Left ventricle myocardium inferior (tissue), 1 donor: ENCODE results near the gene CACNB2. TPM values are rescaled to one million over a fixed set of nuclear protein-coding genes. Genes with fewer than 3 reads are reported as not detected.

Experiments used
- DNase-seq: peaks from one replicate; pipeline ENCODE4 v3.0.0-alpha.2; 2020
- H3K27ac ChIP-seq: fragments of 200-600 bp; replicated peaks from 2 replicates; pipeline ENCODE4 v1.8.0; 2021
- H3K27me3 ChIP-seq: fragments of 200-600 bp; 2 replicates; pipeline ENCODE4 v1.8.0; 2021; ENCODE audit warnings: low read depth
- H3K36me3 ChIP-seq: fragments of 200-600 bp; 2 replicates; pipeline ENCODE4 v1.8.0; 2021
- H3K4me1 ChIP-seq: fragments of 200-600 bp; 2 replicates; pipeline ENCODE4 v1.8.0; 2021
- H3K4me3 ChIP-seq: fragments of 200-600 bp; 2 replicates; pipeline ENCODE4 v1.8.0; 2021; ENCODE audit warnings: mild to moderate bottlenecking, moderate library complexity
- H3K9me3 ChIP-seq: fragments of 200-600 bp; replicated peaks from 2 replicates; pipeline ENCODE4 v1.8.0; 2021
- intact Hi-C: fragments of 100-400 bp; cut with micrococcal nuclease; formaldehyde crosslinking; loops from one replicate; pipeline ENCODE4 v1.11.0; 2022
- long read RNA-seq: library from polyadenylated mRNA; unstranded; transcript quantifications from one replicate; pipeline ENCODE4 v2.0.0, GENCODE V29; 2021
- total RNA-seq: library from RNA; stranded (reverse); fragmentation: NEBNext Ultra II Directional; extraction: Animal tissue kit (Norgen Biotek cat#: 25700); gene quantifications from one replicate; pipeline ENCODE4 v1.2.1, GENCODE V29; 2021
- TF ChIP-seq, protein P1 (sequence below): fragments of 200-600 bp; IDR thresholded peaks from 2 replicates; pipeline ENCODE4 v1.8.0; 2021; ENCODE audit warnings: antibody characterized with exemption, mild to moderate bottlenecking, borderline replicate concordance
- donor health status: DM: no; HTN: yes; CAD: no; lungs with severe emphysema.

The CACNB2 gene
- 38.1 TPM for total RNA-seq
- long read RNA-seq, transcript CACNB2-207 (13 exons, 3,448 nt) = major isoform, 32 of 57 reads
- long read RNA-seq, partial matches to known transcripts = 19 of 57 reads
- long read RNA-seq, other reads (novel, unspliced or antisense) = 3 of 57 reads

DNA sequence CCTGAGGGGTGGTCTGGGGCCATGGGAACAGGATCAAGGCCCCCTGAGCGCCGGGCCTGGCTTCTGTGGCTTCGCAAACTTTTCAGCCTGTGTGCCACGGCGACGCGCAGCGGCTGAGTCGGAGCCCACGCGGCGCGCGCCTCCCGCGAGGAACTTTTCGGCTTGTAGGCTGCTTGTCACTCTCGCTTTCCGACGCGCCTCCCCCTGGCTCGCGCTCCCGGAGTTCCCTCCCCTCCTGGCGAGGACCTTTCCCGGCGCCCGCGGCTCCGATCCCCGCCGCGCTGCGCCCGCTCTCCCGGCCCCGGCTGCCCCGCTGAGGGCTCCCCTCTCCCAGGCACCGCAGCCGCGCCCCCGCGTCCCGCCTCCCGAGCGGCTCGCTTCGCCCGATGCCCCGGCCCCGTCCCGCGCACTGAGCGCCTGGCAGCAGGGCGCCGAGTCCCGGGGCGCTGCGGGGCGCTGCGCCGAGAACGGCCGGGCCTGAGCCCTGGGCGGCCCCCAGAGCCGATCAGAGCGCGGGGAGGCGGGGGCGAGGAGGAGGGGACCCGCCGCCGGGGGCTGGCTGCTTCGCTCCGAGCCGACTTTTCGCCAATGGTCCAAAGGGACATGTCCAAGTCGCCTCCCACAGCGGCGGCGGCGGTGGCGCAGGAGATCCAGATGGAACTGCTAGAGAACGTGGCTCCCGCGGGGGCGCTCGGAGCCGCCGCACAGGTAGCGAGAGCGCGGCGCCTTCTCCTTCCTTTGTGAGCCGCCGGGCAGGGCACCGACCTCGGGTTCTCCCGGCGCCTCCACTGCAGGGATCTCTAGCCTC is at the start of gene CACNB2:
Gene CACNB2, plus strand, starts transcription at position 276 of the 808 bp plus-strand sequence.
- TF ChIP-seq, protein P1, sequence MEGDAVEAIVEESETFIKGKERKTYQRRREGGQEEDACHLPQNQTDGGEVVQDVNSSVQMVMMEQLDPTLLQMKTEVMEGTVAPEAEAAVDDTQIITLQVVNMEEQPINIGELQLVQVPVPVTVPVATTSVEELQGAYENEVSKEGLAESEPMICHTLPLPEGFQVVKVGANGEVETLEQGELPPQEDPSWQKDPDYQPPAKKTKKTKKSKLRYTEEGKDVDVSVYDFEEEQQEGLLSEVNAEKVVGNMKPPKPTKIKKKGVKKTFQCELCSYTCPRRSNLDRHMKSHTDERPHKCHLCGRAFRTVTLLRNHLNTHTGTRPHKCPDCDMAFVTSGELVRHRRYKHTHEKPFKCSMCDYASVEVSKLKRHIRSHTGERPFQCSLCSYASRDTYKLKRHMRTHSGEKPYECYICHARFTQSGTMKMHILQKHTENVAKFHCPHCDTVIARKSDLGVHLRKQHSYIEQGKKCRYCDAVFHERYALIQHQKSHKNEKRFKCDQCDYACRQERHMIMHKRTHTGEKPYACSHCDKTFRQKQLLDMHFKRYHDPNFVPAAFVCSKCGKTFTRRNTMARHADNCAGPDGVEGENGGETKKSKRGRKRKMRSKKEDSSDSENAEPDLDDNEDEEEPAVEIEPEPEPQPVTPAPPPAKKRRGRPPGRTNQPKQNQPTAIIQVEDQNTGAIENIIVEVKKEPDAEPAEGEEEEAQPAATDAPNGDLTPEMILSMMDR = no peak
- DNase-seq = peak; percentile 70
- Histone ChIP-seq H3K4me3 (peak within 1 kb of the TSS; percentile 79), H3K4me1 (peaks cover 28% of the 10 kb centered on the region), H3K27ac (peak within 1 kb of the TSS; percentile 89), H3K27me3 (peaks cover 32% of the 10 kb centered on the region), H3K9me3 (no peaks in the 10 kb centered on the region), H3K36me3 (no peaks in the 10 kb centered on the region)
- intact Hi-C loops = loop anchor here (10.0 kb wide), 1 partner anchor 64 kb away; no protein-coding TSS in a partner anchor

DNA sequence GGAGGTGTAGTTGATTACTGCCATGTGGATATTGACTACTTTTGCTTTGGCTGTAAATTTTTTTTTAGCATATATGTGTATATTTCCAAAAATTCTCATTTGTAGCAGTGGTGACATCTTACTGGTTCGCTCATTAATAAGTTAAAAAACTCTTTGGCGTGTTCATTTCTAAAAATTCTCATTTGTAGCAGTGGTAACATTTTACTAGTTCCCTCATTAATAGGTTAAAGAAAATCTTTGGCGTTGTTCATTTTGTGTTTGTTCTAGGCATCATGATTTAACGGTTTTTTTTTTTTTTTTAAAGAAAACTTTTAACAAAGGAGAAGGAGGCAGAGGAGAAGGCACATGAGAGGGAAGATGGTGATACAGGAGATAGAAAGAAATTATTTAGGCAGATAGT is 45.9 kb upstream of the CACNB2 start:
- no peaks in the 10 kb centered on the region for H3K9me3 ChIP-seq
- intact Hi-C loops = no loop called here
- peaks cover 9% of the 10 kb centered on the region for H3K4me1 ChIP-seq
- no peak overlapping the region for H3K27ac ChIP-seq
- no peaks in the 10 kb centered on the region for H3K36me3 ChIP-seq
- TF ChIP-seq, protein P1 = no peak
- no peak for DNase-seq
- no peaks in the 10 kb centered on the region for H3K27me3 ChIP-seq
- H3K4me3 ChIP-seq = no peak overlapping the region

DNA sequence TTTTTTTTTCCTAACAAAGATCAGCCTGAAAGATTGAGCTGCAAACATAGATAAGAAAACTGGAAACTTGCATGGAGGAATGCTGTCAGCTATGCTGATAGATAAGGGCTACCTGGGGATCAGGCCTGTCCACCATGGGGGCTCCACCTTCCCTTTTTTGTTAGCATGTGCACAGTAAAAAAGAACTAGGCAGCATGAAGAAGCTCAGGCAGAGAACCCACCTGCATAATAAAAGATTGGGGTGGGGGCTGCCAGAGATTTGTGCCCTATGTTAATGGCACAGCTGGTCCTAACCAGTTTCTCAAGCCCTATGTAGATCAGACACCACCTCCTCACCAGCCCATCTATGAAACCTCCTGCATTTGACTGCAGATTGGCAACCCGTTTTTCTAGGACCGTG is 45.4 kb upstream of the CACNB2 start:
- no peak for DNase-seq
- Histone ChIP-seq H3K36me3 (no peaks in the 10 kb centered on the region), H3K4me1 (peaks cover 9% of the 10 kb centered on the region), H3K9me3 (no peaks in the 10 kb centered on the region), H3K4me3 (no peak overlapping the region), H3K27me3 (no peaks in the 10 kb centered on the region), H3K27ac (no peak overlapping the region)
- TF ChIP-seq, protein P1 = no peak
- intact Hi-C loops = no loop called here

DNA sequence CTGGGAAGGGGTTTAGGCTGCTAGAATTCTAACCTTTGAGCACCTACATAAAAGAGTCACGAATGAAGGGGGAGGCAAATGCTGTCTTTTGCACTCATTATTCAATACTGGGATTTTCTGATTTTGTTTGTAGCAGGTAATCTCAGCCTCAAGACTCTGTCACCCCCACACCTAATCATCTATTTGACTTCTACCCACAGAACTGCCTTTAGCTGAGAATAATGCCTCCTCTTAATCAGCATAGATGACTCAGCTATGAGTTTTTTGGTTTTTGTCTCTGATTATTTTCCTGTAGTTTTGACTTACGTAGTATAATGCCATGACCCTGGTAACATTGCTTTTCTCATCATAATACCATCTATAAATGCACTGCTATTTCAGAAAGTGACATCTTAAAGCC is 42.7 kb upstream of the CACNB2 start:
- intact Hi-C loops = no loop called here
- no peak overlapping the region for H3K4me3 ChIP-seq
- H3K4me1 ChIP-seq = peaks cover 9% of the 10 kb centered on the region
- no peaks in the 10 kb centered on the region for H3K36me3 ChIP-seq
- no peak overlapping the region for H3K27ac ChIP-seq
- no peaks in the 10 kb centered on the region for H3K27me3 ChIP-seq
- no peak for DNase-seq
- TF ChIP-seq, protein P1 = no peak
- H3K9me3 ChIP-seq = no peaks in the 10 kb centered on the region

DNA sequence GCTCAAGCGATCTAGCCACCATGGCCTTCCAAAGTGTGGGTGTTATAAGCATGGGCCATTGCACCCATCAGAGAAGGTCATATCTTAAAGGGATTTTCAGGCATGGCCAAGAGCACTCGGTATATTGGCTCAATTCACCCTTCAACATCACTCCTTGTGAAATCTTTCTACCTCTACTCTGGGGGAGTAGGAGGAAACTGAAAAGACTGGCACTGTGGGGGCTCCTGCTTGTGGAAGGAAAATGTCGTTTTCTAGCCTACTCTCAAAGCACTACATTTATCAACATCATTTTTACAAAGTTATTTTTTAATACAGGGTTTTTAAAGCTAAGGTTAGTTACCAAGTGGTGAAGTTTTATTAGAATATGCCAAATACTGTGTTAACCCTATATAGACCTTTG is 42.0 kb upstream of the CACNB2 start:
- intact Hi-C loops = no loop called here
- no peak overlapping the region for H3K4me3 ChIP-seq
- no peak overlapping the region for H3K27ac ChIP-seq
- no peaks in the 10 kb centered on the region for H3K27me3 ChIP-seq
- no peak for DNase-seq
- H3K4me1 ChIP-seq = peaks cover 9% of the 10 kb centered on the region
- no peaks in the 10 kb centered on the region for H3K9me3 ChIP-seq
- TF ChIP-seq, protein P1 = no peak
- H3K36me3 ChIP-seq = no peaks in the 10 kb centered on the region
